SIG-M5 treated with dmso at 0.1 percent for 504 hours (cell line): ENCODE data around the gene ATP2C2.
"Not testable (repeated sequence)": the region's sequence is repeated elsewhere in the genome, so short reads cannot be mapped to it uniquely, and the experiment has no call there.

Source experiments
- DNase-seq: peaks from one replicate; lab custom pipeline; 2025; ENCODE audit not compliant: unreplicated experiment; lab: John Stamatoyannopoulos, UW

Gene ATP2C2

GRCh38 chr16:84418056-84418849 is 49.9 kb downstream of the ATP2C2 start:
- DNase-seq: no peak

GRCh38 chr16:84419730-84420129 is 51.4 kb downstream of the ATP2C2 start:
- DNase-seq: no peak

GRCh38 chr16:84420556-84420955 is 52.2 kb downstream of the ATP2C2 start:
- not testable (repeated sequence) for DNase-seq

GRCh38 chr16:84421081-84421937 is 53.0 kb downstream of the ATP2C2 start:
- DNase-seq: no peak

GRCh38 chr16:84421938-84422220 is 53.5 kb downstream of the ATP2C2 start:
- DNase-seq: no peak

GRCh38 chr16:84423416-84423837 is 55.1 kb downstream of the ATP2C2 start:
- peak; percentile 39 for DNase-seq

GRCh38 chr16:84425696-84426095 is 57.4 kb downstream of the ATP2C2 start:
- no peak for DNase-seq

- no peak for DNase-seq
These were observed 58.5 kb downstream of the ATP2C2 start for GRCh38 chr16:84426804-84427203.

- peak; percentile 12 for DNase-seq
These were observed 59.2 kb downstream of the ATP2C2 start for GRCh38 chr16:84427553-84427952.

- no peak for DNase-seq
These were observed 62.5 kb downstream of the ATP2C2 start for GRCh38 chr16:84430860-84431259.

- no peak for DNase-seq
These were observed 66.5 kb downstream of the ATP2C2 start for GRCh38 chr16:84434800-84435199.

GRCh38 chr16:84436196-84436595 is 67.9 kb downstream of the ATP2C2 start:
- DNase-seq: no peak

GRCh38 chr16:84438971-84439696 is 70.8 kb downstream of the ATP2C2 start:
- no peak for DNase-seq

- no peak for DNase-seq
These were observed 74.2 kb downstream of the ATP2C2 start for GRCh38 chr16:84442416-84443145.

GRCh38 chr16:84443166-84443802 is 74.9 kb downstream of the ATP2C2 start:
- DNase-seq: no peak

- DNase-seq: no peak
These were observed 76.1 kb downstream of the ATP2C2 start for GRCh38 chr16:84444476-84444875.

- no peak for DNase-seq
These were observed 77.7 kb downstream of the ATP2C2 start for GRCh38 chr16:84446084-84446483.

- no peak for DNase-seq
These were observed 78.5 kb downstream of the ATP2C2 start for GRCh38 chr16:84446596-84447392.

GRCh38 chr16:84448444-84448843 is 80.1 kb downstream of the ATP2C2 start:
- no peak for DNase-seq
